Measurements from ENCODE around the gene RBMXL2.

RBMXL2 gene

DNA sequence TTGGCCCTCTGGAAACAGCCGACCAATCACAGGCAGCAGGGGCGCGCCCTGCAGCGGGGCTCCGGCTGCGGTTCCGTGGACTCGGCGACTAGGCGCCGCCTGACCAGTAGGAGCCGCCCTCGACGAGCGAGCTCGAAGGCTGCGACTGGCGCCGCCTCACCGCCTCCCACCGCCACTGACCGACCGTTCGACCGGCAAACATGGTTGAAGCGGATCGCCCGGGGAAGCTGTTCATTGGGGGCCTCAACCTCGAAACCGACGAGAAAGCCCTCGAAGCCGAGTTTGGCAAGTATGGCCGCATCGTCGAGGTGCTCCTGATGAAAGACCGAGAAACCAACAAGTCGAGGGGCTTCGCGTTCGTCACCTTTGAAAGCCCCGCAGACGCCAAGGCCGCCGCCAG is at the start of gene RBMXL2:
Gene RBMXL2 (plus strand): TSS at position 78 of the 400 bp plus-strand sequence. CDS start 123 bp downstream, at position 201.
- DNase-seq, result no peak

GRCh38 chr11:7046474-7047175 is 42.2 kb upstream of the RBMXL2 start:
- no peak for DNase-seq

DNA sequence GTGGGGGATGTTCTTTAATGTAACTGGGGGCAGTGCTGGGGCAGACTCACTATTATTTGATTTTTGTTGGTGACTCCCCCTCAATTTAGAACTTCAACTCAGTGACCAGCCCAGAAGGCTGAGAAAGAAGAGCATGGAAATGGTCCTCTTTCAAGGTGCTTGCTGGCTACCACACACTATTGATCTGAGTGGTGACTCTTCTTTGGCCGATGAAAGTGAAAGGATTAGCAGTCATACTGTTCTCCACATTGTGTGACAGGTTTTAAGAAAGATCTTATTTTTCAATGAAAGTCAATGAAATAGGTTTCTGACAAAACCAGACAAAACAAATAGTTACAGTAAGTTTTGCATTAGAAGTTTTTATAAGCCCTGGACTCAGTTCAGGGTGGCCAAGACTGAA is 38.6 kb upstream of the RBMXL2 start:
- DNase-seq, result no peak

DNA sequence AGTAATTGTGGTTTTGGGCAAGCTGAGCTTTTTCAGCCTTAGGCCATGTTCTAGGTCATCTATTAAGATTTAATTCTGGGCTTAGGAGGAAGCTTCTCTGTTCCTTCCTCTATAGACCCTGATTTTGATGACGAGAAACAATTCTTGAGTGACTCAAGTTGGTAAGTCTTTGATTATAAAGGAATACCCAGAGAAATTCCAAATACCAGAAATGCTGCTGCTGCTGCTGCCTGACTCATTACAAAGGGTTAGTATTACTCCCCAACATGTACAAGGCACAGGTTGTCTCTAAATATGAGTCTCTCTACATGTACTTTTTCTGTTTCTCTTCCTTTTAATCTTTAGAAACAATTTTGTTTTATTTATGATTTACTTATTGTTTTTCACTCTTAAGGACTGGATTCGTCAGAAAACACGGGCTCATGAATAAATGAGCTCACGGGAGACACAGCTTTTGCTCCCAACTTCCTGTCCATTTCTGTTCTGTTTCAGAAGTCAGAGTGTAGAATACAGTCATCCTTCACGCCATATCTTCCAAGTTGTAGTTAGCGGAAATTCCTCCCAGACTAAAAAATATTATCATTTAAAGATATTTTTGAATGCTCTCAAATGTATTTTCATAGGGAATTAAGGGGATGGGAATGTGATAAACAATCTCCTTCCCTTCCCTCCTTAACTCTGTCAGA is 31.8 kb upstream of the RBMXL2 start:
- no peak for DNase-seq

- no peak for DNase-seq
These were observed 31.2 kb upstream of the RBMXL2 start for GRCh38 chr11:7057641-7058040.

DNA sequence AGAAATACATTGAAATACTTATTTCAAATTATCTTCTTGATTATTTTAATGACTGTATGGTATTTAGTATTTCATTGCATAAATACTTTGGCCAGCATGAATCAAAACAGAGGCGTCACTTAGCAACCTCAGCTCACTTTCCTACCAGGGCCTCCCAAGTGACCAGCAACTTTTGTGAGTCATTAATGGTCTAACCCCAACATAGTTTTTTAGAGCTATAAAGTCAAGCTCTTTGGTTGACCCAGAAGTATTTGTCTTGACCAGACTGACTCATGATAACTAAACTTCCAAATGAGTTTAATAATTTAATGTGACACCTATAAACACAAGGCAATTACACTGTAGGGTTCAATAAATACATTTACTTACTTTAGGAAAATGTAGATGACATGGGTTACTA is 27.9 kb upstream of the RBMXL2 start:
- DNase-seq, result no peak

GRCh38 chr11:7062534-7062933 is 26.3 kb upstream of the RBMXL2 start:
- no peak for DNase-seq

DNA sequence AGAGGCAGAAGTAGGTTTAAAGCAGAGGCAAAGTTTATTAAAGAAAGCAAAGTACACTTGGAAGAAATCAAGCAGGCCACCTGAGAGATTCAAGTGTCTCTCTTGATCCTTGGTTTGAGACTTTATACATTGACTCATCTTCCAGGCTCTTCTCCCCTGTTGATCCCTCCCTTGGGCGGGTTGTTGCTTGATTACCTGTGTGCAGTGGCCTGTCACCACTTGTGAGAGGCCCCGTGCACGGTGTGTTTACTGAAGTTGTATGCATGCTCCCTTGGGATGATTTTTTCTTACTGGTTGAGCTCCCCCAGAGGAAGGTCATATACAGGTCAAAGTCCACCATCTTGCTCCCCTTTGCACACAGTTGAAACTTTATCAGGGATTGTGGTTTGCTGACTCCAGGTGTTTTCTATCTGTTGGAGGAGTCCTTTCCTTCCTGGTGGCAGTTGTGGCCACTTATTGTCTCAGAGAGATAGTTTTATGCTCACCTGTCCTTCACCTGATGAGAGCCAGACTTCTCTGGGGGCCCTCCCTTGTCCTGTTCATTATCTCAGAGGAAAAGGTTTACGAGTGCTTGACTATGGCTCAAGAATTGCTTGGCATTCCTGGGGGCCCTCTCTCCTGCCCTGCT is 16.3 kb upstream of the RBMXL2 start:
- DNase-seq, result no peak

DNA sequence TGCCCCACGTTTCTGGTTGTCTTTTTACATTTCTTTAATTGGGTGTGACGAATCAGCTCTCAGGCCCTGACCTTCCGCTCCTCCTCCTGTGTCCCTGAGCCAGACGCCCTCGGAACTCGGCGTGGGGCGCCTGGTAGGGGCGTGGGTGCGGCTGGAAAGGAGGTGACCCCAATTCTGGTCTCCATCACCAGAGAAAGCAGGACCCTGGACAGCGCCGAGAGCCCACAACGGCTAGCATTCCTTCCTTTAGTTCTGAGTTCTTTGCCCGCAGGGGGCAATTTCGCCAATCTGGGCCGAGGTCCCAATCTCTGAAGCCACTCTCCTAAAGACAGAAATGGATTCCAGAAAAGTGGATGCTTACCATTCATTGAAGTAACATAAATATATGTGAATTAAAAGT is 11.7 kb upstream of the RBMXL2 start:
- DNase-seq, result no peak

DNA sequence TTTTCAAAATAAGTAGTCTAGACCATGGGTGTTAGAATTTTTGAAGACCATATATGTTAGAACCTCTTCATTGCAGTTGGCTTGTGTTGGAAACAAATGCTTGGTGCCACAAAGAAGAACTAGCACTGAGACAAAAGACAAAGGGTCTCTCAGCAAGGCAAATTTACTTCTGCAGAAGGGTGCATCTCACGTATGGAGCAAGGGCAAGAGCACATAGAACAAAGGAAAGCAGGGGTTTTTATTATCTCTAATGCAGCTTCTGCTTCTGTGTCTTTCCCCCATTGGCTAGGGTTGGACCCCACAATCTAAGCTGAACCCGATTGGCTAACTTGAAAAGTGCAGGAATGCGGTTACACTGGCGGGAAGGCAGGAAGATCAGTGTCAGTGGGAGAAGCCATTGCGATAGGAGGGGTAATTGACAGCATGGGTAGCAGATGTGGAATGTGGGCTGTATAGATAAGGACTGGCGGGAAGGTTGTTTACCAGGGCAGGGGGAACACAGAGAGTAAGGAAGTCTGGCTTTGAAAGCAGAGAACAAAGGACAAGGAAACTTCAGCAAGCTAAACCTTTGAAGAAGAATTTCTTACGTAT is 9.2 kb upstream of the RBMXL2 start:
- no peak for DNase-seq

- no peak for DNase-seq
These were observed 7.9 kb upstream of the RBMXL2 start for GRCh38 chr11:7080900-7081299.

- DNase-seq, result no peak
These were observed 7.4 kb upstream of the RBMXL2 start for GRCh38 chr11:7081441-7081840.

DNA sequence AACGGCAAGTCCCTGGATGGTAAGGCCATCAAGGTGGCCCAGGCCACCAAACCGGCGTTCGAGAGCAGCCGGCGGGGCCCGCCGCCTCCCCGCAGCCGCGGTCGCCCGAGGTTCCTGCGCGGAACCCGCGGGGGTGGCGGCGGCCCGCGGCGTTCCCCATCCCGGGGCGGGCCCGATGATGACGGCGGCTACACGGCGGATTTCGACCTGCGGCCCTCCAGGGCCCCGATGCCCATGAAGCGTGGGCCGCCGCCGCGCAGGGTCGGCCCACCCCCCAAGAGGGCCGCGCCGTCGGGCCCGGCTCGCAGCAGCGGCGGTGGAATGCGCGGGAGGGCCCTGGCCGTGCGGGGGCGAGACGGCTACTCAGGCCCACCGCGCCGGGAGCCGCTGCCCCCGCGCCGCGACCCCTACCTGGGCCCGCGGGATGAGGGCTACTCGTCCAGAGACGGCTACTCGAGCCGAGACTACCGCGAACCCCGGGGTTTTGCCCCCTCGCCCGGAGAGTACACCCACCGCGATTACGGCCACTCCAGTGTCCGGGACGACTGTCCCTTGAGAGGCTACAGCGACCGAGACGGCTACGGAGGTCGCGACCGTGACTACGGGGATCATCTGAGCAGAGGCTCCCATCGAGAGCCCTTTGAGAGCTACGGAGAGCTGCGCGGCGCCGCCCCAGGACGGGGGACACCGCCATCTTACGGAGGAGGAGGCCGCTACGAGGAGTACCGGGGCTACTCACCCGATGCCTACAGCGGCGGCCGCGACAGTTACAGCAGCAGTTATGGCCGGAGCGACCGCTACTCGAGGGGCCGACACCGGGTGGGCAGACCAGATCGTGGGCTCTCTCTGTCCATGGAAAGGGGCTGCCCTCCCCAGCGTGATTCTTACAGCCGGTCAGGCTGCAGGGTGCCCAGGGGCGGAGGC is 792 bp downstream of the RBMXL2 start:
- DNase-seq, result no peak

GRCh38 chr11:7098235-7098832 is 9.5 kb downstream of the RBMXL2 start:
- DNase-seq, result peak in 1 of 2 donors; percentile 58

DNA sequence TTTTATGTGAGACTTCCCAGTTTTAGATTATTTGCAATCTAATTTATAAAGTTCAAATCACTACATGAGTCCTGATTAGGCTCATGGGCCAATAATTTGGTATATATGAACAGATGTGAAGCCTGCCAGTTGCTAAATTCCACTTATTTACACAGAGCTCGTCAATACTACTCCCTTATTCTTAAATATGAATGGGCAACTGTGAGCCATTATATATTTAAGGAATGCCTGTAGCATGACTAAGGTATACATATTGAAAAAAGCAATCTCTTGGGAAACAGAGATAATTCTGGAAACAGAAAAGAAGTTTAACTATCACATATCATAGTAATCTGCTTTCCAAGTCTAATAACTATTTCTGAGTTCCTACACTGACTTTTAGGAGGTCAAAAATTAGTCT is 27.0 kb downstream of the RBMXL2 start:
- DNase-seq, result no peak

- no peak for DNase-seq
These were observed 27.6 kb downstream of the RBMXL2 start for GRCh38 chr11:7116370-7116769.

GRCh38 chr11:7138051-7138450 is 49.3 kb downstream of the RBMXL2 start:
- no peak for DNase-seq
